COR-L47 (cell line): ENCODE results near the gene STXBP4.

Experiments
- DNase-seq: peaks from one replicate; lab custom pipeline; 2025; lab: John Stamatoyannopoulos, UW

Gene STXBP4

GRCh38 chr17:54971901-54972300 is 3.3 kb downstream of the STXBP4 start:
- DNase-seq = no peak

- DNase-seq = no peak
Observed at GRCh38 chr17:54972406-54973138, 4.0 kb downstream of the STXBP4 start.

GRCh38 chr17:54974759-54975158 is 6.2 kb downstream of the STXBP4 start:
- DNase-seq = no peak

GRCh38 chr17:54976316-54976715 is 7.8 kb downstream of the STXBP4 start:
- DNase-seq = no peak

GRCh38 chr17:54977744-54978143 is 9.2 kb downstream of the STXBP4 start:
- DNase-seq = no peak

GRCh38 chr17:54979657-54980056 is 11.1 kb downstream of the STXBP4 start:
- no peak for DNase-seq

GRCh38 chr17:54980375-54980774 is 11.8 kb downstream of the STXBP4 start:
- DNase-seq = no peak

- no peak for DNase-seq
Observed at GRCh38 chr17:54982399-54982798, 13.8 kb downstream of the STXBP4 start.

GRCh38 chr17:54983260-54983659 is 14.7 kb downstream of the STXBP4 start:
- no peak for DNase-seq

- no peak for DNase-seq
Observed at GRCh38 chr17:54985476-54985875, 16.9 kb downstream of the STXBP4 start.

GRCh38 chr17:54990118-54990517 is 21.6 kb downstream of the STXBP4 start:
- no peak for DNase-seq

GRCh38 chr17:54991567-54991966 is 23.0 kb downstream of the STXBP4 start:
- DNase-seq = no peak

GRCh38 chr17:54992797-54993639 is 24.5 kb downstream of the STXBP4 start:
- DNase-seq = peak; percentile 41

- DNase-seq = no peak
Observed at GRCh38 chr17:54996441-54996840, 27.9 kb downstream of the STXBP4 start.

GRCh38 chr17:55002458-55002857 is 33.9 kb downstream of the STXBP4 start:
- no peak for DNase-seq

- DNase-seq = no peak
Observed at GRCh38 chr17:55004484-55004883, 35.9 kb downstream of the STXBP4 start.

- DNase-seq = peak; percentile 10
Observed at GRCh38 chr17:55005520-55005919, 37.0 kb downstream of the STXBP4 start.

GRCh38 chr17:55023626-55024025 is 55.1 kb downstream of the STXBP4 start:
- DNase-seq = no peak

- no peak for DNase-seq
Observed at GRCh38 chr17:55037828-55038227, 69.3 kb downstream of the STXBP4 start.

- DNase-seq = no peak
Observed at GRCh38 chr17:55038291-55038690, 69.7 kb downstream of the STXBP4 start.

- DNase-seq = no peak
Observed at GRCh38 chr17:55040611-55041010, 72.0 kb downstream of the STXBP4 start.

- DNase-seq = no peak
Observed at GRCh38 chr17:55053855-55054254, 85.3 kb downstream of the STXBP4 start.

GRCh38 chr17:55054429-55054828 is 85.9 kb downstream of the STXBP4 start:
- DNase-seq = no peak
